CD4-positive, alpha-beta memory T cell (primary cell): ENCODE data around the gene RBM19. TPM values are rescaled to one million over a fixed set of nuclear protein-coding genes. Genes with fewer than 3 reads are reported as not detected.

Experiments
- CTCF ChIA-PET: fragments of 350-600 bp; sonication (Branson Sonifier 250); formaldehyde crosslinking; loops from one replicate; lab custom pipeline; 2021; ENCODE audit warnings: inconsistent platforms; ENCODE audit not compliant: partially characterized antibody; lab: Charles Lee
- POLR2A ChIA-PET: fragments of 350-600 bp; sonication (Branson Sonifier 250); formaldehyde crosslinking; loops from one replicate; lab custom pipeline; 2021; ENCODE audit not compliant: partially characterized antibody; lab: Charles Lee
- DNase-seq, 5 donors: peaks; one replicate each; pipeline versions ENCODE4 v3.0.0 to v3.0.0-alpha.2; 2020 to 2022; ENCODE audit warnings: mixed read lengths in 1 of 5
- H3K27ac ChIP-seq: one replicate; pipeline ENCODE4 v1.7.0; 2013; ENCODE audit warnings: low read depth, low read length
- H3K27me3 ChIP-seq: 2 replicates; pipeline ENCODE4 v1.7.0; 2013; ENCODE audit warnings: mild to moderate bottlenecking, low read length, moderate library complexity; ENCODE audit not compliant: insufficient read depth
- H3K36me3 ChIP-seq: 2 replicates; pipeline ENCODE4 v1.7.0; 2013; ENCODE audit warnings: mild to moderate bottlenecking, low read length, moderate library complexity; ENCODE audit not compliant: insufficient read depth
- H3K4me1 ChIP-seq: 2 replicates; pipeline ENCODE4 v1.7.0; 2013; ENCODE audit warnings: mild to moderate bottlenecking, low read length, moderate library complexity; ENCODE audit not compliant: insufficient read depth
- H3K4me3 ChIP-seq, 2 donors: one replicate each; pipeline ENCODE4 v1.7.0; 2013; ENCODE audit warnings: low read length in 2 of 2, mild to moderate bottlenecking in 1 of 2
- H3K9me3 ChIP-seq, 2 donors: one replicate each; pipeline ENCODE4 v1.7.0; 2013; ENCODE audit warnings: low read length in 2 of 2, control low read depth in 1 of 2; ENCODE audit not compliant: control insufficient read depth in 1 of 2
- H3K27ac Mint-ChIP-seq, 7 donors: one replicate each; pipeline ENCODE4 v1.8.0; 2020 to 2021; ENCODE audit warnings: mixed read lengths in 7 of 7, mild to moderate bottlenecking in 6 of 7, inconsistent platforms in 3 of 7, moderate library complexity in 3 of 7
- H3K27me3 Mint-ChIP-seq, 2 donors: one replicate each; pipeline ENCODE4 v1.8.0; 2020 to 2021; ENCODE audit warnings: mixed read lengths in 2 of 2
- H3K36me3 Mint-ChIP-seq, 2 donors: one replicate each; pipeline ENCODE4 v1.8.0; 2020 to 2021; ENCODE audit warnings: mixed read lengths in 2 of 2, inconsistent platforms in 1 of 2, mild to moderate bottlenecking in 1 of 2
- H3K4me1 Mint-ChIP-seq, 4 donors: one replicate each; pipeline ENCODE4 v1.8.0; 2020 to 2021; ENCODE audit warnings: mixed read lengths in 4 of 4, mild to moderate bottlenecking in 1 of 4
- H3K4me3 Mint-ChIP-seq, 8 donors: one replicate each; pipeline ENCODE4 v1.8.0; 2020 to 2021; ENCODE audit warnings: mixed read lengths in 8 of 8, mild to moderate bottlenecking in 7 of 8, moderate library complexity in 6 of 8, inconsistent platforms in 3 of 8
- H3K9me3 Mint-ChIP-seq, 8 donors: one replicate each; pipeline ENCODE4 v1.8.0; 2020 to 2021; ENCODE audit warnings: mixed read lengths in 8 of 8, mild to moderate bottlenecking in 5 of 8, inconsistent platforms in 3 of 8, moderate library complexity in 1 of 8
- intact Hi-C: fragments of 100-400 bp; cut with micrococcal nuclease; formaldehyde crosslinking; loops from one replicate; pipeline ENCODE4 v1.15.1; 2023
- polyA plus RNA-seq, 2 donors: library from polyadenylated mRNA; unstranded; fragments of 300-500 nt; fragmentation: Illumina TruSeq; gene quantifications; one replicate each; pipeline ENCODE4 v1.2.3, GENCODE V29; 2021
- total RNA-seq, 2 experiments: library from RNA; stranded (reverse); gene quantifications; one replicate each; pipeline ENCODE4 v1.2.3, GENCODE V29; 2021

Gene RBM19
- total and polyA plus RNA-seq, 4 experiments from 2014 or later: 2.9 to 78.4 (median 42.4) TPM

DNA sequence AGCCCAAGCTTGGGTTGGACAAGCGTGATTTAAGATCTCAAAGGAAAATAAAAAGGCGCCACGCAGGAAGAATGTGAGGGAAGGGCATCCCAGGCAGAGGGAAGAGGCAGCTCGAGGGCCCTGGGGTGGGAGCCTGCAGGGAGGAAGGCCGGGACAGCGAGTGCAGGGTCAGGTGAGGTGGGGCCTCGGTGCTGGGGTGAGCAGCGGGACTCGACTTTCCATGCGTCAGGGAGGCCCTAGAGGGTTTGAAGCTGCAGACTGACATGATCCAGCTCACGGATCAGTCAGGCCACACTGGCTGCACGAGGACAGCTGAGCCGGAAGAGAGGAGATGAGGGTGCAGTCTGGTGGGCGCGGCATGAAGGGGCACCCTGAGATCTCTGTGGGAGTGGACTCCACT lies 145.8 kb downstream of the RBM19 start:
- Mint-ChIP-seq H3K9me3 (no peaks in the 10 kb centered on the region), H3K27me3 (no peaks in the 10 kb centered on the region), H3K36me3 (peaks cover 54 to 62% of the 10 kb centered on the region in 2 donors), H3K27ac (no peak overlapping the region), H3K4me1 (no peaks in the 10 kb centered on the region), H3K4me3 (no peak overlapping the region)
- intact Hi-C loops: no loop called here
- H3K4me3 ChIP-seq: no peak overlapping the region
- CTCF ChIA-PET: no interaction called here
- H3K27me3 ChIP-seq: no peaks in the 10 kb centered on the region
- POLR2A ChIA-PET: no interaction called here
- DNase-seq: no peak
- H3K4me1 ChIP-seq: no peaks in the 10 kb centered on the region
- H3K9me3 ChIP-seq: no peaks in the 10 kb centered on the region
- H3K36me3 ChIP-seq: peaks cover 3% of the 10 kb centered on the region
- no peak overlapping the region for H3K27ac ChIP-seq

DNA sequence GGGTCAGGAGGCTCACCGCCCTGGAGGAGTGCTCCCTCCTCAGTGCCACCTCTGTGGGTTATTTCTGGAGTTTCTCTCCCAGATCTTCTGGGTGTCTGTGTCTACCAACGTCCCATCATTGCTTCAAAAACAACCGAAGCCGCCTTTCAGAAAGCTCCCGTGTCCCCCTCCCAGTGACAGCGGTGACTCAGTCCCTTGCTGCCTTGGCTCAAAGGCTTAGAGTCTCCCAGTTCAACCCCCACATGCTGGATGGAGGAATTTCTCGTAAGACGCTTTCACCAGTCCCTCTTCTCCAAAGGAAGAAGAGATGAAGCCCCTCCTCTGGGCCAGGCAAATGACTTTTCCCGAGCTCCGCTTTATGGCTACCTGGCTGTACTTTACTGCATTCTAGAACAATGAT lies 146.6 kb downstream of the RBM19 start:
- H3K4me3 Mint-ChIP-seq: no peak overlapping the region
- Histone ChIP-seq H3K36me3 (peaks cover 3% of the 10 kb centered on the region), H3K4me1 (no peaks in the 10 kb centered on the region), H3K9me3 (no peaks in the 10 kb centered on the region), H3K4me3 (no peak overlapping the region), H3K27me3 (no peaks in the 10 kb centered on the region), H3K27ac (no peak overlapping the region)
- intact Hi-C loops: no loop called here
- POLR2A ChIA-PET: no interaction called here
- H3K27ac Mint-ChIP-seq: no peak overlapping the region
- DNase-seq: no peak
- no peaks in the 10 kb centered on the region for H3K4me1 Mint-ChIP-seq
- H3K27me3 Mint-ChIP-seq: no peaks in the 10 kb centered on the region
- CTCF ChIA-PET: no interaction called here
- no peaks in the 10 kb centered on the region for H3K9me3 Mint-ChIP-seq
- H3K36me3 Mint-ChIP-seq: peaks cover 53 to 65% of the 10 kb centered on the region in 2 donors

DNA sequence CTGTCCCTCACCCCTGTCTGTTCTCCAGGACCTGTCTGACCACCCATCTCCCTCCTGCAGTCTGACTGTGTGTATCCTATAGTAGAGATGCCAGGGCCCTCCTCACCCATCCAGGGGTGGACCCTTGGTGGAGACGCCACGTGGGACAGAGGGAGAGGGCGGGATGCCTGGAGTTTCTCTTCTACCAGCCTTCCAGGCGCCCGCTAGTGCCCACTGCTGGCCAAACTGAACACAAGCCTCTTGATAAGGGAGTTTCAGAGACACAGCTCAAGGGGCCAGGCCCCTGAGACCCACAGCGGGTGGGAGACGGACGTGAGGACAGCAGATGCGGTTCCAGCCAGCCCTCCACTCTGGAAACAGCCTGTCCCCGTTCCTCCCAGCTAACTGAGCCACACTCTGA lies 147.3 kb downstream of the RBM19 start:
- H3K36me3 Mint-ChIP-seq: peaks cover 48 to 60% of the 10 kb centered on the region in 2 donors
- CTCF ChIA-PET: no interaction called here

DNA sequence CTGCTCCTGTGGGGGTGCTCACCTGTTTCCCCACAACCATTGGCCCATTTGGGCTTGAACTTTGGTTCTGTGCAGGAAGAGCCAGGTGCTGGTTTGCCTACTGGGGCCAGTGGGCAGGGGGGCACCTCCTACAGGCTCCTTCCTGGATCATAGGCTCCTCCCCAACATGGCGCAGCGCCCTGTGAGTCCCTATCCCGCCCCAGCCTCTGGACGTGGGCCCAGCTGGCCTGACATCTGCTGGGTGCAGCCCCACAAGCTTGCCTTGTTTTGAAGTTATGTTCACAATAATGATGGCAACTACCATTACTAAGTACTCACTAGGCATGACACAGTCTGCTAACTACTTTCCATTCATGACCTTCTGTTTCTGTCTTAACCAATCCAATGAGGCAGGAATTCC lies 147.8 kb downstream of the RBM19 start:
- ChIA-PET POLR2A (no interaction called here), CTCF (no interaction called here)
- Mint-ChIP-seq H3K4me1 (no peaks in the 10 kb centered on the region), H3K9me3 (no peaks in the 10 kb centered on the region), H3K27ac (no peak overlapping the region), H3K27me3 (no peaks in the 10 kb centered on the region), H3K4me3 (no peak overlapping the region), H3K36me3 (peaks cover 46 to 57% of the 10 kb centered on the region in 2 donors)
- Histone ChIP-seq H3K27me3 (no peaks in the 10 kb centered on the region), H3K4me1 (no peaks in the 10 kb centered on the region), H3K4me3 (no peak overlapping the region), H3K36me3 (peaks cover 3% of the 10 kb centered on the region), H3K9me3 (no peaks in the 10 kb centered on the region), H3K27ac (no peak overlapping the region)
- no peak for DNase-seq
- intact Hi-C loops: no loop called here

More for the DNA sequence above, 147.3 kb downstream of the RBM19 start:
- H3K4me3 Mint-ChIP-seq: no peak overlapping the region
- Histone ChIP-seq H3K4me3 (no peak overlapping the region), H3K27me3 (no peaks in the 10 kb centered on the region), H3K4me1 (no peaks in the 10 kb centered on the region), H3K27ac (no peak overlapping the region), H3K36me3 (peaks cover 3% of the 10 kb centered on the region), H3K9me3 (no peaks in the 10 kb centered on the region)
- POLR2A ChIA-PET: no interaction called here
- DNase-seq: no peak
- H3K27ac Mint-ChIP-seq: no peak overlapping the region
- intact Hi-C loops: no loop called here
- H3K27me3 Mint-ChIP-seq: no peaks in the 10 kb centered on the region
- no peaks in the 10 kb centered on the region for H3K4me1 Mint-ChIP-seq
- H3K9me3 Mint-ChIP-seq: no peaks in the 10 kb centered on the region

DNA sequence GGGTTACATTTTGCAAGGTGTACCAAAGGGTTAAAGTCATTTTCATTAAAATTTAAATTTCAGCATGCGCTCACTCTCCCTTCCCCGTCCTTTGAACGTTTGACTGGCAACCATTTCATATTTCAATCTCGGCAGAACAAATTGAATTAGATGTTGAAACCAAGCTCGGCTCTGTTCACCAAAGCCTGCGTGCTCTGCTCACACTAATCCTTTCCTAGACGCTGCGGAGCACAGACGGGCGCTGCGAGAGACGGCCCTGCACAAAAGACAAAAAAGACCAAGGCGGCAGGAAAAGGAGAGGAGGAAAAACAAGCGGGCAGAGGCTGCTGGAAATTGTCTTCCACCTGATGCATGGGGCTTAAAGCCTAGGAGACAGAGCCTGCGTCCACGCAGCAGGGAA lies 149.3 kb downstream of the RBM19 start:
- CTCF ChIA-PET: no interaction called here
- H3K4me1 Mint-ChIP-seq: no peaks in the 10 kb centered on the region

DNA sequence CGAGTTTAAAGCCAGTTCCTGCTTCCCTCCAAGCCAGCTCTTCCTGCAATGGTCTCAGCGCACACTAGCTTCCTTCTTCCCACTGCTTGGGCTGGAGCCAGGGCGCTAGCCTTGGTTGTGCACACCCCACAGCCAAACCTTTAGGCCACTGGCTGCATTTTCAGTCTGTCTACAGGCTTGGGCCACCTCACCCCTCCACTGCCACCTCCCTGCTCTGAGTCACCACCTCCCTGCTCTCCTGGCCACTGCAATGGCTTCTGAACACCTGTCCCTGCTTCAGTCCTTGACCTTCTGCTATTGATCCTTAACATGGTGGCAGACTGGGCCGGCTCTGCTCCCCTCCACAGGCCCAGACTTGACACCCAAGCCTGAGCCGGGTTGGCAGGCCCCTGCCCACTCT lies 151.1 kb downstream of the RBM19 start:
- Mint-ChIP-seq H3K27me3 (no peaks in the 10 kb centered on the region), H3K4me3 (no peak overlapping the region), H3K27ac (no peak overlapping the region), H3K9me3 (peaks cover 0 to 5% (median 0%) of the 10 kb centered on the region in 8 donors), H3K36me3 (peaks cover 35 to 48% of the 10 kb centered on the region in 2 donors), H3K4me1 (no peaks in the 10 kb centered on the region)
- H3K27me3 ChIP-seq: no peaks in the 10 kb centered on the region
- H3K27ac ChIP-seq: no peak overlapping the region
- H3K4me3 ChIP-seq: no peak overlapping the region
- H3K9me3 ChIP-seq: no peaks in the 10 kb centered on the region
- H3K4me1 ChIP-seq: no peaks in the 10 kb centered on the region
- no peaks in the 10 kb centered on the region for H3K36me3 ChIP-seq
- CTCF ChIA-PET: no interaction called here
- no peak for DNase-seq
- POLR2A ChIA-PET: no interaction called here
- intact Hi-C loops: no loop called here

More for the DNA sequence above, 149.3 kb downstream of the RBM19 start:
- intact Hi-C loops: no loop called here
- H3K27ac Mint-ChIP-seq: no peak overlapping the region
- peaks cover 43 to 56% of the 10 kb centered on the region in 2 donors for H3K36me3 Mint-ChIP-seq
- no peak for DNase-seq
- Histone ChIP-seq H3K4me1 (no peaks in the 10 kb centered on the region), H3K9me3 (no peaks in the 10 kb centered on the region), H3K36me3 (peaks cover 3% of the 10 kb centered on the region), H3K27me3 (no peaks in the 10 kb centered on the region), H3K27ac (no peak overlapping the region), H3K4me3 (no peak overlapping the region)
- POLR2A ChIA-PET: no interaction called here
- no peak overlapping the region for H3K4me3 Mint-ChIP-seq
- H3K9me3 Mint-ChIP-seq: peaks cover 0 to 5% (median 0%) of the 10 kb centered on the region in 8 donors
- H3K27me3 Mint-ChIP-seq: no peaks in the 10 kb centered on the region

DNA sequence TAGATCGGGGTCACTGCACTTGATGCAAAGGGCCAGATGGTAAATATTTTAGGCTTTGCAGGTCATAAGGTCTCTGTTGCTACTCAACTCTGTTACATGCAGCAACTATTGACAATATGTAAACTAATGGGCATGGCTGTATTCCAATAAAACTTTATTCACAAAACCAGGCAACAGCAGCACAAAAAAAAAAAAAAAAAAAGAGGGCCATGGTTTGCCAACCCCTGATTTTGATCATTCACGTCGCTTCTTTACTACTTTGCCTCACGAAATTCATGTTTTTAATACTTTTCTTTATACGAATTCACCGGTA lies 152.9 kb downstream of the RBM19 start:
- Histone ChIP-seq H3K27me3 (no peaks in the 10 kb centered on the region), H3K36me3 (no peaks in the 10 kb centered on the region), H3K27ac (no peak overlapping the region), H3K9me3 (no peaks in the 10 kb centered on the region), H3K4me3 (no peak overlapping the region), H3K4me1 (no peaks in the 10 kb centered on the region)
- no peak for DNase-seq
- Mint-ChIP-seq H3K4me3 (no peak overlapping the region), H3K27ac (no peak overlapping the region), H3K9me3 (peaks cover 0 to 9% (median 1%) of the 10 kb centered on the region in 8 donors), H3K4me1 (no peaks in the 10 kb centered on the region), H3K27me3 (no peaks in the 10 kb centered on the region), H3K36me3 (peaks cover 29 to 44% of the 10 kb centered on the region in 2 donors)
- intact Hi-C loops: no loop called here
- POLR2A ChIA-PET: no interaction called here
- CTCF ChIA-PET: no interaction called here
